ENCODE results near the gene NRCAM.

GRCh38 chr7:108425714-108426275 is 30.4 kb downstream of the NRCAM start:
- TF ChIP-seq, protein P1, sequence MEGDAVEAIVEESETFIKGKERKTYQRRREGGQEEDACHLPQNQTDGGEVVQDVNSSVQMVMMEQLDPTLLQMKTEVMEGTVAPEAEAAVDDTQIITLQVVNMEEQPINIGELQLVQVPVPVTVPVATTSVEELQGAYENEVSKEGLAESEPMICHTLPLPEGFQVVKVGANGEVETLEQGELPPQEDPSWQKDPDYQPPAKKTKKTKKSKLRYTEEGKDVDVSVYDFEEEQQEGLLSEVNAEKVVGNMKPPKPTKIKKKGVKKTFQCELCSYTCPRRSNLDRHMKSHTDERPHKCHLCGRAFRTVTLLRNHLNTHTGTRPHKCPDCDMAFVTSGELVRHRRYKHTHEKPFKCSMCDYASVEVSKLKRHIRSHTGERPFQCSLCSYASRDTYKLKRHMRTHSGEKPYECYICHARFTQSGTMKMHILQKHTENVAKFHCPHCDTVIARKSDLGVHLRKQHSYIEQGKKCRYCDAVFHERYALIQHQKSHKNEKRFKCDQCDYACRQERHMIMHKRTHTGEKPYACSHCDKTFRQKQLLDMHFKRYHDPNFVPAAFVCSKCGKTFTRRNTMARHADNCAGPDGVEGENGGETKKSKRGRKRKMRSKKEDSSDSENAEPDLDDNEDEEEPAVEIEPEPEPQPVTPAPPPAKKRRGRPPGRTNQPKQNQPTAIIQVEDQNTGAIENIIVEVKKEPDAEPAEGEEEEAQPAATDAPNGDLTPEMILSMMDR (IDR thresholded peaks at IDR 0.05): no peak
- no peak for TF ChIP-seq POLR2A (IDR thresholded peaks at IDR 0.05)
